K562 (cell line): ENCODE measurements around the gene COQ8B. TPM values are rescaled to one million over a fixed set of nuclear protein-coding genes. Genes with fewer than 3 reads are reported as not detected.

Experiments used
- BDP1 ChIP-seq: IDR thresholded peaks from 3 replicates; pipeline ENCODE4 v1.6.1; 2011; ENCODE audit not compliant: insufficient read length, insufficient read depth
- BRF1 ChIP-seq: IDR thresholded peaks from 3 replicates; pipeline ENCODE4 v1.6.1; 2011; ENCODE audit warnings: borderline replicate concordance, mild to moderate bottlenecking; ENCODE audit not compliant: insufficient read length; ENCODE audit errors: extremely low read depth
- CEBPB ChIP-seq: fragments of 450-650 bp; IDR thresholded peaks from 2 replicates; pipeline ENCODE4 v1.6.1; 2016; ENCODE audit warnings: missing genetic modification characterization, missing compliant biosample characterization
- CHD4 ChIP-seq: fragments of 200-600 bp; sonication (generic); IDR thresholded peaks from 3 replicates; pipeline ENCODE4 v1.6.1; 2012; ENCODE audit warnings: low read depth, mild to moderate bottlenecking, mixed read lengths, low read length, inconsistent platforms; ENCODE audit not compliant: insufficient read depth, insufficient replicate concordance, poor library complexity, severe bottlenecking
- CSDE1 ChIP-seq, 2 experiments: fragments of 450-650 bp; IDR thresholded peaks; 2 replicates each; pipeline ENCODE4 v1.6.1; 2016; ENCODE audit warnings: mild to moderate bottlenecking in 1 of 2
- DMBX1 ChIP-seq: fragments of 250-450 bp; sonication (Bioruptor Pico); IDR thresholded peaks from 2 replicates; pipeline ENCODE4 v1.8.0; 2022; ENCODE audit warnings: inconsistent platforms, mild to moderate bottlenecking, moderate library complexity, borderline replicate concordance
- HDAC2 ChIP-seq: fragments of 450-650 bp; IDR thresholded peaks from 2 replicates; pipeline ENCODE4 v1.6.1; 2016; ENCODE audit warnings: mild to moderate bottlenecking
- HIVEP1 ChIP-seq: fragments of 250-450 bp; sonication (Bioruptor Pico); IDR thresholded peaks from 2 replicates; pipeline ENCODE4 v1.4.0; 2020; ENCODE audit warnings: mild to moderate bottlenecking
- KLF16 ChIP-seq: IDR thresholded peaks from 2 replicates; pipeline ENCODE4 v1.6.1; 2016; ENCODE audit warnings: antibody characterized with exemption
- MEIS2 ChIP-seq: fragments of 450-650 bp; IDR thresholded peaks from 2 replicates; pipeline ENCODE4 v1.6.1; 2014; ENCODE audit warnings: mild to moderate bottlenecking; ENCODE audit not compliant: partially characterized antibody
- NCOA6 ChIP-seq: fragments of 450-650 bp; IDR thresholded peaks from 2 replicates; pipeline ENCODE4 v1.6.1; 2017; ENCODE audit warnings: mild to moderate bottlenecking
- PCBP1 ChIP-seq: fragments of 200-400 bp; formaldehyde crosslinking; IDR thresholded peaks from 2 replicates; pipeline ENCODE4 v1.6.1; 2018; ENCODE audit warnings: mild to moderate bottlenecking, low read depth, low read length; ENCODE audit not compliant: poor library complexity, severe bottlenecking
- PHF20 ChIP-seq: fragments of 450-650 bp; IDR thresholded peaks from 2 replicates; pipeline ENCODE4 v1.6.1; 2018; ENCODE audit not compliant: partially characterized antibody
- RBM15 ChIP-seq: fragments of 200-400 bp; formaldehyde crosslinking; IDR thresholded peaks from 2 replicates; pipeline ENCODE4 v1.6.1; 2018; ENCODE audit warnings: mild to moderate bottlenecking, low read length, moderate library complexity; ENCODE audit not compliant: insufficient read depth
- SMAD3 ChIP-seq: fragments of 450-650 bp; formaldehyde crosslinking; conservative IDR thresholded peaks from 2 replicates; pipeline ENCODE4 v1.4.0; 2020; ENCODE audit warnings: mild to moderate bottlenecking
- SMAD4 ChIP-seq: fragments of 250-450 bp; sonication (Bioruptor Pico); conservative IDR thresholded peaks from 2 replicates; pipeline ENCODE4 v1.8.0; 2021; ENCODE audit warnings: inconsistent platforms, mild to moderate bottlenecking, moderate library complexity
- SRSF1 ChIP-seq: fragments of 200-400 bp; formaldehyde crosslinking; IDR thresholded peaks from 2 replicates; pipeline ENCODE4 v1.6.1; 2017; ENCODE audit warnings: mild to moderate bottlenecking, low read depth, low read length, moderate library complexity
- TOE1 ChIP-seq, 2 experiments: fragments of 450-650 bp in 1 of 2; sonication (generic) in 1 of 2; formaldehyde crosslinking in 1 of 2; IDR thresholded peaks; 2 replicates each; pipeline versions ENCODE4 v1.7.1 to v1.8.0; 2016 to 2022; ENCODE audit warnings: borderline replicate concordance in 2 of 2, mild to moderate bottlenecking in 2 of 2, antibody characterized with exemption in 1 of 2, inconsistent platforms in 1 of 2, low read depth in 1 of 2, missing genetic modification reagents in 1 of 2, moderate library complexity in 1 of 2
- WHSC1 ChIP-seq: IDR thresholded peaks from one replicate; pipeline ENCODE4 v1.6.1; 2012; ENCODE audit warnings: low read length, control low read depth, inconsistent platforms
- ZBTB8A ChIP-seq: fragments of 450-650 bp; IDR thresholded peaks from 2 replicates; pipeline ENCODE4 v1.6.1; 2018; ENCODE audit warnings: mild to moderate bottlenecking, moderate library complexity; ENCODE audit not compliant: partially characterized antibody
- ZFX ChIP-seq: sonication (generic); formaldehyde crosslinking; IDR thresholded peaks from 2 replicates; pipeline ENCODE4 v1.8.0; 2022; ENCODE audit warnings: mild to moderate bottlenecking, missing genetic modification reagents, moderate library complexity
- ZSCAN29 ChIP-seq: fragments of 450-650 bp; IDR thresholded peaks from 2 replicates; pipeline ENCODE4 v1.6.1; 2017
- polyA plus RNA-seq, 8 experiments: library from polyadenylated mRNA; depleted of rRNA in 4 of 8; stranded (reverse) in 5 of 8; unstranded in 3 of 8; fragments of >200 nt; fragmentation: Nextera tagmentation in 2 of 8; fragmentation: Illumina TruSeq in 1 of 8; extraction: Ambion mirVana in 2 of 8; extraction: Trizol in 1 of 8; gene quantifications; 2 replicates each; pipeline versions ENCODE4 v1.2.1 to v1.2.3, GENCODE V29; 2011 to 2014; ENCODE audit warnings: inconsistent platforms in 1 of 8, missing spikeins in 1 of 8
- total RNA-seq, 7 experiments: library from RNA; depleted of rRNA in 6 of 7; stranded (reverse); fragments of >200 nt in 6 of 7; fragmentation: Illumina TruSeq in 2 of 7; extraction: Trizol in 2 of 7; gene quantifications; 2 replicates each; pipeline versions ENCODE4 v1.2.1 to v1.2.3, GENCODE V29; 2011 to 2021; ENCODE audit warnings: low replicate concordance in 1 of 7
- TF ChIP-seq, protein P1 (sequence below), 3 experiments: IDR thresholded peaks in 2 of 3; conservative IDR thresholded peaks in 1 of 3; 2 replicates each; pipeline ENCODE4 v1.5.1; 2011 to 2012; ENCODE audit warnings: low read length in 3 of 3, mild to moderate bottlenecking in 3 of 3, control low read depth in 2 of 3, improper control_type of control experiment in 1 of 3, inconsistent platforms in 1 of 3, low read depth in 1 of 3, mixed read lengths in 1 of 3, moderate library complexity in 1 of 3; ENCODE audit not compliant: insufficient read depth in 2 of 3
- TF ChIP-seq, protein P2 (sequence below), 2 experiments: fragments of 450-650 bp in 1 of 2; sonication (generic) in 1 of 2; formaldehyde crosslinking; conservative IDR thresholded peaks; 2 replicates each; pipeline versions ENCODE4 v1.4.0 to v1.8.1; 2020 to 2022; ENCODE audit warnings: mild to moderate bottlenecking in 1 of 2, missing genetic modification reagents in 1 of 2
- TF ChIP-seq, protein P3 (sequence below): IDR thresholded peaks from 2 replicates; pipeline ENCODE4 v1.6.1; 2012; ENCODE audit warnings: low read depth, low read length, improper control_type of control experiment, borderline replicate concordance

The COQ8B gene
- total and polyA plus RNA-seq, 9 of the 15 experiments (the other 6 are each of a cell fraction or from before 2014, with no cell fraction given) = 0.41 to 32.3 (median 12.9) TPM

DNA sequence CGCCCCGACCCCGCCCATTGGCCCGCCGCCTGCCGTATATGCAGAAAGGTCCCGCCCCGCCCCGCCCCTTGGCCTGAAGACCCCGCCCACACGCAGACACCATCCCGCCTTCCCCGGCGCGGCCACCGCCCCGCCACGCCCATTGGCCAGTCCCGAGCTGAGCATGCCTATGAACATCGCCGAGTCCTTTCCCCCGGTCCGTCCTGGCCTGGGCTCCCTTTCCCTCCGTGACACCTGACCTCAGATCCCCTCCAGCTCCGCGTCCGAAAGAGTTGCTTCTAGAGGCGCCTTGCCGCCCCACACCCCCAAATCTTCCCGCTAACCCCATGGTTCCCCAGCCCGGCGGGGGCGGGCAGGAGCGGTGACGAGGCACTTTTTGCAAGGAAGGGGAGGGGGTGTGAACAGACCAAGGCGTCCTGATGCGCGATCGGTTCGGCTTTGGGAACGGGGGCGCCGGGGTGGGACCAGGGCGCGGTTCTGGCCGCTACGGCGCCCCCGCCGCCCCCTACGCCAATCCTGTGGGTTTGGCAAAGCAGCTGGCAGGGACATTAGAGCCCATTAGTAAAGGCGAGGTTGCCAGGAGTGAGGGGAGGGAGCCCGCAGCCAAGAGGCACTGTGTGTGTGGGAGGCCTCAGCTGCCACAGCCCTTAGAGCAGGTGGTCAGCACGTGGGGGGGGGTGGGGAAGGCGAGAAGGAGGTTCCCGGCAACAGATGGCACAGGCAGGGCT is 25.8 kb downstream of the COQ8B start (continued):
- TF ChIP-seq, protein P1, sequence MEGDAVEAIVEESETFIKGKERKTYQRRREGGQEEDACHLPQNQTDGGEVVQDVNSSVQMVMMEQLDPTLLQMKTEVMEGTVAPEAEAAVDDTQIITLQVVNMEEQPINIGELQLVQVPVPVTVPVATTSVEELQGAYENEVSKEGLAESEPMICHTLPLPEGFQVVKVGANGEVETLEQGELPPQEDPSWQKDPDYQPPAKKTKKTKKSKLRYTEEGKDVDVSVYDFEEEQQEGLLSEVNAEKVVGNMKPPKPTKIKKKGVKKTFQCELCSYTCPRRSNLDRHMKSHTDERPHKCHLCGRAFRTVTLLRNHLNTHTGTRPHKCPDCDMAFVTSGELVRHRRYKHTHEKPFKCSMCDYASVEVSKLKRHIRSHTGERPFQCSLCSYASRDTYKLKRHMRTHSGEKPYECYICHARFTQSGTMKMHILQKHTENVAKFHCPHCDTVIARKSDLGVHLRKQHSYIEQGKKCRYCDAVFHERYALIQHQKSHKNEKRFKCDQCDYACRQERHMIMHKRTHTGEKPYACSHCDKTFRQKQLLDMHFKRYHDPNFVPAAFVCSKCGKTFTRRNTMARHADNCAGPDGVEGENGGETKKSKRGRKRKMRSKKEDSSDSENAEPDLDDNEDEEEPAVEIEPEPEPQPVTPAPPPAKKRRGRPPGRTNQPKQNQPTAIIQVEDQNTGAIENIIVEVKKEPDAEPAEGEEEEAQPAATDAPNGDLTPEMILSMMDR (IDR thresholded peaks at IDR 0.05 in 2 of 3, conservative IDR thresholded peaks at IDR 0.05 in 1 of 3; ENCODE audit: insufficient read depth in 2 of 3, low read depth in 1 of 3, low read length in 3 of 3) = no peak
- TF ChIP-seq, protein P2, sequence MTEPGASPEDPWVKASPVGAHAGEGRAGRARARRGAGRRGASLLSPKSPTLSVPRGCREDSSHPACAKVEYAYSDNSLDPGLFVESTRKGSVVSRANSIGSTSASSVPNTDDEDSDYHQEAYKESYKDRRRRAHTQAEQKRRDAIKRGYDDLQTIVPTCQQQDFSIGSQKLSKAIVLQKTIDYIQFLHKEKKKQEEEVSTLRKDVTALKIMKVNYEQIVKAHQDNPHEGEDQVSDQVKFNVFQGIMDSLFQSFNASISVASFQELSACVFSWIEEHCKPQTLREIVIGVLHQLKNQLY (CRISPR knock-in tag; conservative IDR thresholded peaks at IDR 0.05) = no peak
- TF ChIP-seq HDAC2 (peak; percentile 83), KLF16 (peak; percentile 71), BRF1 (no peak), BDP1 (no peak), CEBPB (tag) (no peak), SRSF1 (0 out of 2 replicates have a peak, but pooled peaks have one; percentile 22), HIVEP1 (CRISPR knock-in tag) (no peak), TOE1 (IDR thresholded peaks at IDR 0.05; ENCODE audit: borderline replicate concordance) (peak; percentile 80), TOE1 (CRISPR knock-in tag; IDR thresholded peaks at IDR 0.05; ENCODE audit: borderline replicate concordance, low read depth) (no peak), WHSC1 (no peak), ZBTB8A (no peak), MEIS2 (no peak), ZSCAN29 (no peak), SMAD4 (CRISPR knock-in tag) (peak; percentile 69), RBM15 (no peak), CSDE1 (IDR thresholded peaks at IDR 0.05) (no peak), PHF20 (no peak), SMAD3 (CRISPR knock-in tag) (no peak), ZFX (CRISPR knock-in tag) (peak; percentile 80), PCBP1 (peak; percentile 68), NCOA6 (no peak), DMBX1 (CRISPR knock-in tag) (peak; percentile 84), CHD4 (no peak)
- TF ChIP-seq, protein P3, sequence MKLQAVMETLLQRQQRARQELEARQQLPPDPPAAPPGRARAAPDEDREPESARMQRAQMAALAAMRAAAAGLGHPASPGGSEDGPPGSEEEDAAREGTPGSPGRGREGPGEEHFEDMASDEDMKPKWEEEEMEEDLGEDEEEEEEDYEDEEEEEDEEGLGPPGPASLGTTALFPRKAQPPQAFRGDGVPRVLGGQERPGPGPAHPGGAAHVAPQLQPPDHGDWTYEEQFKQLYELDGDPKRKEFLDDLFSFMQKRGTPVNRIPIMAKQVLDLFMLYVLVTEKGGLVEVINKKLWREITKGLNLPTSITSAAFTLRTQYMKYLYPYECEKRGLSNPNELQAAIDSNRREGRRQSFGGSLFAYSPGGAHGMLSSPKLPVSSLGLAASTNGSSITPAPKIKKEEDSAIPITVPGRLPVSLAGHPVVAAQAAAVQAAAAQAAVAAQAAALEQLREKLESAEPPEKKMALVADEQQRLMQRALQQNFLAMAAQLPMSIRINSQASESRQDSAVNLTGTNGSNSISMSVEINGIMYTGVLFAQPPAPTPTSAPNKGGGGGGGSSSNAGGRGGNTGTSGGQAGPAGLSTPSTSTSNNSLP = no peak
